Body of pancreas (tissue), 4 donors: Measurements from ENCODE around the gene MVB12B. TPM values are rescaled to one million over a fixed set of nuclear protein-coding genes. Genes with fewer than 3 reads are reported as not detected.

Source experiments
- ATAC-seq: fragments of 150-250 bp; one replicate; pipeline ENCODE4 v1.9.1; 2016
- DNase-seq, 4 donors: peaks; one replicate each; pipeline ENCODE4 v3.0.0-alpha.2; 2019
- H3K27ac ChIP-seq, 4 donors: fragments of 200-600 bp; sonication (generic); 1 replicate in 3 of 4; 2 replicates in 1 of 4; pipeline versions ENCODE4 v1.5.1 to v1.6.1; 2016 to 2019; ENCODE audit warnings: mild to moderate bottlenecking in 1 of 4, mixed read lengths in 1 of 4, moderate library complexity in 1 of 4
- H3K27me3 ChIP-seq, 2 donors: fragments of 200-600 bp; sonication (generic); one replicate each; pipeline ENCODE4 v1.6.0; 2016; ENCODE audit warnings: mild to moderate bottlenecking in 1 of 2
- H3K36me3 ChIP-seq, 2 donors: fragments of 200-600 bp; sonication (generic); replicated peaks in 1 of 2; 2 replicates each; pipeline ENCODE4 v1.5.1; 2016; ENCODE audit warnings: low read depth in 2 of 2; ENCODE audit not compliant: insufficient read depth in 1 of 2
- H3K4me1 ChIP-seq: fragments of 200-600 bp; sonication (generic); one replicate; pipeline ENCODE4 v1.6.0; 2016
- H3K4me3 ChIP-seq, 2 donors: fragments of 200-600 bp; sonication (generic); 1 replicate in 1 of 2; 2 replicates in 1 of 2; pipeline ENCODE4 v1.5.1; 2016 to 2019
- H3K9me3 ChIP-seq, 3 donors: fragments of 200-600 bp; sonication (generic); 1 replicate in 2 of 3; 2 replicates in 1 of 3; pipeline ENCODE4 v1.5.1; 2016
- CTCF ChIP-seq, 7 experiments: fragments of 450-650 bp in 4 of 7; fragments of 200-600 bp in 3 of 7; sonication (generic) in 3 of 7; IDR thresholded peaks; one replicate each; pipeline ENCODE4 v1.5.1; 2016 to 2019; ENCODE audit warnings: antibody characterized with exemption in 7 of 7
- POLR2A ChIP-seq, 3 donors: fragments of 450-650 bp; IDR thresholded peaks; one replicate each; pipeline ENCODE4 v1.6.1; 2016; ENCODE audit warnings: antibody characterized with exemption in 3 of 3, mild to moderate bottlenecking in 2 of 3
- WGBS, 2 donors: methylation state at CpG; one replicate each; pipeline ENCODE4 v1.1.5; 2017; 5-methylcytosine and 5-hydroxymethylcytosine counted together
- intact Hi-C: fragments of 100-400 bp; cut with DNase I; formaldehyde crosslinking; loops from one replicate; pipeline ENCODE4 v1.15.1; 2023
- total RNA-seq, 2 donors: library from RNA; depleted of rRNA; stranded (reverse); fragments of >200 nt; gene quantifications; one replicate each; pipeline ENCODE4 v1.1.0, GENCODE V29; 2016

Gene MVB12B
- total RNA-seq, 2 donors from 2014 or later: 5.2 to 9.9 TPM

- Histone ChIP-seq H3K27ac (no peak overlapping the region), H3K9me3 (no peaks in the 10 kb centered on the region), H3K36me3 (no peaks in the 10 kb centered on the region), H3K27me3 (no peaks in the 10 kb centered on the region), H3K4me1 (peaks cover 9% of the 10 kb centered on the region), H3K4me3 (no peak overlapping the region)
- ATAC-seq (no peak), DNase-seq (no peak)
- 73 to 82% methylated on average over 3 of the region's 3 CpGs for WGBS, 2 donors
- intact Hi-C loops: no loop called here
- no peak for TF ChIP-seq CTCF (IDR thresholded peaks at IDR 0.05)
- TF ChIP-seq POLR2A (IDR thresholded peaks at IDR 0.05): no peak
These were observed 97.2 kb downstream of the MVB12B start for GRCh38 chr9:126423916-126424185.

GRCh38 chr9:126424511-126424910 is 97.9 kb downstream of the MVB12B start:
- 90 to 93% methylated on average over 8 of the region's 8 CpGs for WGBS, 2 donors
- TF ChIP-seq CTCF (IDR thresholded peaks at IDR 0.05) (no peak), POLR2A (IDR thresholded peaks at IDR 0.05) (no peak)
- no peaks in the 10 kb centered on the region for H3K36me3 ChIP-seq

GRCh38 chr9:126428534-126429175 is 102.0 kb downstream of the MVB12B start:
- WGBS, 2 donors: 85 to 96% methylated on average over 9 of the region's 9 CpGs
- no peaks in the 10 kb centered on the region for H3K36me3 ChIP-seq

More at GRCh38 chr9:126424511-126424910, 97.9 kb downstream of the MVB12B start:
- no peak overlapping the region for H3K27ac ChIP-seq
- peaks cover 9% of the 10 kb centered on the region for H3K4me1 ChIP-seq
- intact Hi-C loops: no loop called here
- ATAC-seq: no peak
- H3K9me3 ChIP-seq: no peaks in the 10 kb centered on the region
- DNase-seq: no peak
- H3K27me3 ChIP-seq: no peaks in the 10 kb centered on the region
- H3K4me3 ChIP-seq: no peak overlapping the region

GRCh38 chr9:126429190-126429589 is 102.6 kb downstream of the MVB12B start:
- TF ChIP-seq POLR2A (IDR thresholded peaks at IDR 0.05): no peak
- TF ChIP-seq CTCF (IDR thresholded peaks at IDR 0.05): no peak
- Histone ChIP-seq H3K27me3 (no peaks in the 10 kb centered on the region), H3K4me3 (no peak overlapping the region), H3K27ac (no peak overlapping the region), H3K4me1 (no peaks in the 10 kb centered on the region), H3K36me3 (no peaks in the 10 kb centered on the region), H3K9me3 (no peaks in the 10 kb centered on the region)
- ATAC-seq: no peak
- intact Hi-C loops: no loop called here
- no peak for DNase-seq
- 87 to 88% methylated on average over 8 of the region's 8 CpGs for WGBS, 2 donors

More at GRCh38 chr9:126428534-126429175, 102.0 kb downstream of the MVB12B start:
- ATAC-seq (no peak), DNase-seq (no peak)
- H3K27ac ChIP-seq: no peak overlapping the region
- TF ChIP-seq CTCF (IDR thresholded peaks at IDR 0.05) (no peak), POLR2A (IDR thresholded peaks at IDR 0.05) (no peak)
- H3K9me3 ChIP-seq: no peaks in the 10 kb centered on the region
- no peaks in the 10 kb centered on the region for H3K4me1 ChIP-seq
- intact Hi-C loops: no loop called here
- H3K27me3 ChIP-seq: no peaks in the 10 kb centered on the region
- no peak overlapping the region for H3K4me3 ChIP-seq

- H3K4me3 ChIP-seq: no peak overlapping the region
These were observed 103.5 kb downstream of the MVB12B start for GRCh38 chr9:126430124-126430523.

More at GRCh38 chr9:126430124-126430523, 103.5 kb downstream of the MVB12B start:
- Histone ChIP-seq H3K9me3 (no peaks in the 10 kb centered on the region), H3K27me3 (no peaks in the 10 kb centered on the region), H3K36me3 (no peaks in the 10 kb centered on the region), H3K27ac (no peak overlapping the region), H3K4me1 (no peaks in the 10 kb centered on the region)
- TF ChIP-seq CTCF (IDR thresholded peaks at IDR 0.05): no peak
- no peak for TF ChIP-seq POLR2A (IDR thresholded peaks at IDR 0.05)
- DNase-seq: no peak
- WGBS, 2 donors: 92 to 93% methylated on average over 6 of the region's 6 CpGs
- no peak for ATAC-seq
- intact Hi-C loops: no loop called here
